ENCODE results near the gene WDR49. TPM values are rescaled to one million over a fixed set of nuclear protein-coding genes. Genes with fewer than 3 reads are reported as not detected.

WDR49 gene
- total RNA-seq, 1 donor from 2014 or later = 1.1 TPM

DNA sequence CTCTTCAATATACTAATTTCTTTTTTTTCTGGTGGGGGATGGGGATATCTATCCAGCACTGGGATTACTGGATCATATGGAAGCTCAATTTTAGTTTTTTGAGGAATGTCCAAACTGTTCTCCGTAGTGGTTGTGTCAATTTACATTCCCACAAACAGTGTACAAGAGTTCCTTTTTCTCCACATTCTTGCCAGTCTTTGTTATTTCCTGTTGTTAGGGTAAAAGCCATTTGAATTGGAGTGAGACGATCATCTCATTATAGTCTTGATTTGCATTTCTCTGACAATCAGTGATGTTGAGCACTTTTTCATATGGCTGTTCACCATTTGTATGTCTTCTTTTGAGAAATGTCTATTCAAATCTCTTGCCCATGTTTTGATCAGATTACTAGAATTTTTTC is 12.8 kb upstream of the WDR49 start:
- DNase-seq (ENCODE audit: low read depth) (no peak), FAIRE-seq (no peak)
- Histone ChIP-seq H3K27me3 (ENCODE audit: control insufficient read depth, insufficient read depth, low read length) (no peaks in the 10 kb centered on the region), H3K4me3 (ENCODE audit: low read depth, low read length) (no peak overlapping the region), H3K36me3 (ENCODE audit: control insufficient read depth, insufficient read depth, low read length) (no peaks in the 10 kb centered on the region)
- no peak for TF ChIP-seq CTCF (IDR thresholded peaks at IDR 0.05; ENCODE audit: insufficient read depth, low read length, severe bottlenecking)

DNA sequence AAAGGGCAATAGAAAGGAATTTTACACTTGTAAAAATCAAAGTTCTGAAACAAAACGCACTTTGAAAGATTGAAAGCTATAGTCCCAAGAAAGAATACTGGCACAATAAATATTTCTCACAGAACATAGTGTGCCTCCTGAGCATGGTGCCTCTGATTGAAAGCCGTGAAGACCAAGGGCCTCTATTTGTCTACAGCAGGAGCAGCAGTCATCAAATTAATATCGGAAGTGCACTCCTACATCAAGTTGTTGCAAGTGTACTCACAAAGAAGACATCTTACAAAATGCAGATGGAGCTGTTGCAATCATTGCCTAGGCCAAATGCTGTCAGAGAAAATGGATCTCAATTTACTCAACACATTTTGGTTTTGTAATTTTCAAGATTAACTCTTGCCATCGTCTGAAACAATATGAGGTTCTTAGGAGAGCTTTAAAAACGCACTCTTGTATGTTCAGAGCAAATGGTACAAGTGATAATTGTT is 9.2 kb upstream of the WDR49 start:
- no peak for FAIRE-seq
- Histone ChIP-seq H3K4me3 (ENCODE audit: low read depth, low read length) (no peak overlapping the region), H3K36me3 (ENCODE audit: control insufficient read depth, insufficient read depth, low read length) (no peaks in the 10 kb centered on the region), H3K27me3 (ENCODE audit: control insufficient read depth, insufficient read depth, low read length) (no peaks in the 10 kb centered on the region)
- DNase-seq (ENCODE audit: low read depth) = no peak
- no peak for TF ChIP-seq CTCF (IDR thresholded peaks at IDR 0.05; ENCODE audit: insufficient read depth, low read length, severe bottlenecking)

GRCh38 chr3:167657684-167658225 is 4.0 kb upstream of the WDR49 start:
- FAIRE-seq = no peak
- Histone ChIP-seq H3K36me3 (ENCODE audit: control insufficient read depth, insufficient read depth, low read length) (no peaks in the 10 kb centered on the region), H3K27me3 (ENCODE audit: control insufficient read depth, insufficient read depth, low read length) (no peaks in the 10 kb centered on the region), H3K4me3 (ENCODE audit: low read depth, low read length) (no peak overlapping the region)
- no peak for DNase-seq (ENCODE audit: low read depth)
- no peak for TF ChIP-seq CTCF (IDR thresholded peaks at IDR 0.05; ENCODE audit: insufficient read depth, low read length, severe bottlenecking)

GRCh38 chr3:167656821-167657220 is 3.1 kb upstream of the WDR49 start:
- Histone ChIP-seq H3K27me3 (ENCODE audit: control insufficient read depth, insufficient read depth, low read length) (no peaks in the 10 kb centered on the region), H3K4me3 (ENCODE audit: low read depth, low read length) (no peak overlapping the region), H3K36me3 (ENCODE audit: control insufficient read depth, insufficient read depth, low read length) (no peaks in the 10 kb centered on the region)
- DNase-seq (ENCODE audit: low read depth) = no peak
- no peak for TF ChIP-seq CTCF (IDR thresholded peaks at IDR 0.05; ENCODE audit: insufficient read depth, low read length, severe bottlenecking)
- FAIRE-seq = no peak

GRCh38 chr3:167653155-167653554 is 587 bp downstream of the WDR49 start:
- Histone ChIP-seq H3K4me3 (ENCODE audit: low read depth, low read length) (no peak overlapping the region), H3K27me3 (ENCODE audit: control insufficient read depth, insufficient read depth, low read length) (no peaks in the 10 kb centered on the region), H3K36me3 (ENCODE audit: control insufficient read depth, insufficient read depth, low read length) (no peaks in the 10 kb centered on the region)
- no peak for DNase-seq (ENCODE audit: low read depth)
- FAIRE-seq = no peak
- no peak for TF ChIP-seq CTCF (IDR thresholded peaks at IDR 0.05; ENCODE audit: insufficient read depth, low read length, severe bottlenecking)

GRCh38 chr3:167651826-167652225 is 1.9 kb downstream of the WDR49 start:
- no peak for DNase-seq (ENCODE audit: low read depth)
- TF ChIP-seq CTCF (IDR thresholded peaks at IDR 0.05; ENCODE audit: insufficient read depth, low read length, severe bottlenecking) = no peak
- H3K4me3 ChIP-seq (ENCODE audit: low read depth, low read length) = no peak overlapping the region
- H3K36me3 ChIP-seq (ENCODE audit: control insufficient read depth, insufficient read depth, low read length) = no peaks in the 10 kb centered on the region
- FAIRE-seq = no peak
- no peaks in the 10 kb centered on the region for H3K27me3 ChIP-seq (ENCODE audit: control insufficient read depth, insufficient read depth, low read length)

Measured in bronchial epithelial cell (primary cell).